ENCODE results near the gene PAPPA2.
"Not testable (repeated sequence)": the region's sequence is repeated elsewhere in the genome, so short reads cannot be mapped to it uniquely, and the experiment has no call there.

The PAPPA2 gene

GRCh38 chr1:176694713-176695112, 231.7 kb downstream of the PAPPA2 start:
- no peak for FAIRE-seq

- FAIRE-seq: no peak
Measured at GRCh38 chr1:176696109-176696508, 233.1 kb downstream of the PAPPA2 start.

GRCh38 chr1:176696689-176697088, 233.7 kb downstream of the PAPPA2 start:
- no peak for FAIRE-seq

- no peak for FAIRE-seq
Measured at GRCh38 chr1:176699821-176700220, 236.8 kb downstream of the PAPPA2 start.

DNA sequence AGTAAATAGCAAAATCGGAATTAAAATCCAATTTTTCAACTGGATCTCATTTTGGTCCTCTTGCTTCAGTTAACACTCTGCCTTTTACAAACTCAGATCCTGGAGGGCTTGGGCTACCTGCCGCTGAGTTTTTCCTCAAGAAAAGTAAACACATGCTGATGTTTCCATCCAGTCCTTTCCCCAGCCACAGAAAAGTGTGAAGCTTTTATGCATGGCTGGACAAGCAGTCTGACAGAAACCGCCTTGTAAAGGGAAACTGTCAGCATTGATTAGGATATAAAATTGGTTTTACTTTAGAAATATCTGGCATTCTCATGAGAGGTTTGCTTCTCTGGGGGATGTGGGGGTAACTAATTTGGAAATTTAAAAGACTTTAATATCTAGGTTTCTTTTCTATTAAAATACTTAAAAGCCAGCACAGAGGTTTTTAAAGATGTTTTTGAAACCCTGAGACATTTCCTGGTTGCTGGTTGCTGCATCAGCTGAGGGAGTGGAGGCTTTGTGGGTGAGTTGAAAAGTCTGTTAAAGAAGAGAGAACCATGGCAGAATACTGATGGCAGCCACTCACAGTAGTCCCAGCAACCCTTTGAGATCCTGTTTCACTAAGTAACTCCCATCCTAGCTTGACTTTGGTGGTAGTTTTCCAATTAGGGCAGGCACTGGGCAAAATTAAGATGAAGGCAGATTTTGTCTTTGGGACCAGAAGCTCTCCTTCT, 238.3 kb downstream of the PAPPA2 start:
- no peak for FAIRE-seq

DNA sequence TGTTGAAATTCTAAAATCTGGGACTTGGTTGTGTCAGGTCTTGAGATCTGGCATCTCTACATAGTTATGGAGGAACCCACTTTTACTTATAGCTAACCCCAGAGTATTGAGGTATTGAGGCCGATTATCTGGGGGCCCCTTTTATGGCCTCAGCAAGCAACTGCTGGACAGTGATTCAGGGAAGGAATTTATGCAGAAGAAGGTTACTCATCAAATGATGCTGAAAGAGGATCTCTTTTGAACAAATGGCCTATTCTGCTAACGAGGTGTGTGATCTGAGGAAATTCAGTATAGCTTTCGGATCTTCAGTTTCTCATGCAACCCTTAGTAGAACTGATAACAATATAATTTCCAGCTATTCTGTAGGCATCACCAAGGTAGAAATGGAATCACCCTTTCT, 239.9 kb downstream of the PAPPA2 start:
- no peak for FAIRE-seq

- FAIRE-seq: no peak
Measured at GRCh38 chr1:176705585-176705984, 242.6 kb downstream of the PAPPA2 start.

DNA sequence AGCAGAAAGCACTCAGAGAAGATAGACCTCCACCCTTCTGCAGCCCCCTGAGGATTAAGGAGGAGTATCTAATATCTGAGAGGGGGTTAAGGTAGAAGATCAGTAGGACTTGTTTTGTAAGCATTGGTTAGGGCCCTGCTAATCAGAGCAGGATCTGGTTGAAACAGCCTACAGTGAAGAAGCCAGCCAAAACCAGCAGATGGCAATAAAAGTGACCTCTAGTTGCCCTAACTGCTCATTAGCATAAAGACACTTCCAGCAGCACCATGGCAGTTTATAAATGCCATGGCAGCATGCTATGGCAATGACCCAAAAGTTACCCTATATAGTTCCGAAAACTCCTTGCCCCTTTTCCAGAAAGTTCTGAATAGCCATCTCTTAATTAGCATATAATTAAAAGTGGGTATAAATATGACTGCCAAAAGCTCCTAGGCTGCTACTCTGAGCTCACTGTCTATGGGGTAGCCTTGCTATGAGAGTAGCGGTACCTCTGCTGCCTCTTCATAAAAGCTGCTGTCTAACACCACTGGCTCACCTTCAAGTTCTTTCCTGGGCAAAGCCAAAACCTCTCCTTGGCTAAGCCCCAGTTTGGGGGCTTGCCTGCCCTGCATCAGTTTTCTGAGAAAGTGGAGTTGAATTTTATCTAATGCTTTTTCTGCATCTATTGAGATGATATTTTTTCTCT, 254.2 kb downstream of the PAPPA2 start:
- FAIRE-seq: no peak

- FAIRE-seq: no peak
Measured at GRCh38 chr1:176719447-176719846, 256.5 kb downstream of the PAPPA2 start.

DNA sequence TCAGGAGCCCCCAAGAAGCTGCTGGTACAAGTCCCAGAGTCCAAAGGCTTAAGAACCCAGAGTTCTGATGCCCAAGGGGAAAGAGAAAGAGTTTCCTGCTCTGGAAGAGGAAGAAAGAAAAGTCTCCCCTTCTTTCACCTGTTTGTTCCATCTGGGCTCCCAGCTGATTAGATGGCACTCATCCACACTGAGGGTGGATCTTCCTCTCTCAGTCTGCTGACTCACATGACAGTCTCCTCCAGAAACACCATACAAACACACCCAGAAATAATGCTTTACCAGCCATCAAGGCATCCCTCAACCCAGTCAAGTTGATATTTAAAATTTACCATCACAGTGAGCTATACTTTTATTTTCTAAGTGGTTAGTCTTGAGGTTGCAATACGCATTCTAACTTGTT, 257.9 kb downstream of the PAPPA2 start:
- FAIRE-seq: no peak

DNA sequence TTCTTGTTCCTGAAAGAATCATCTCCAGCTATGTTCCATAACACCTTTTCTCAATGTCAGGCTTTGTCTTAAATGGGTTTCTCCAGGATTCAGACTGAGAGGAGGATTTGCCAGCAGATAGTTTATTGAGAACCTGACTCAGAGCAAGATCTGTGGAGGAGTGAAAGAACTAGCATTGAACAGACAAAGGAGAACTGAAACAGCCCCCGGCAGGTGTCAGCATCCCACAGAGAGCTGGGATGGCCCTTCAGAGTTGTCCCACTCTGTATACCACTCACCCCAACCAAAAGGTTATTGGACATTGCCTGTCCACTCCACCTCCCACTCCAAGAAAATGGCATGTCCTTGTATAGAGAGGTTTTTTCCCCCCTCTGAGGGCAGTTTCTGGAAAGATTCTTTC, 270.7 kb downstream of the PAPPA2 start:
- FAIRE-seq: no peak

GRCh38 chr1:176735201-176735600, 272.2 kb downstream of the PAPPA2 start:
- no peak for FAIRE-seq

DNA sequence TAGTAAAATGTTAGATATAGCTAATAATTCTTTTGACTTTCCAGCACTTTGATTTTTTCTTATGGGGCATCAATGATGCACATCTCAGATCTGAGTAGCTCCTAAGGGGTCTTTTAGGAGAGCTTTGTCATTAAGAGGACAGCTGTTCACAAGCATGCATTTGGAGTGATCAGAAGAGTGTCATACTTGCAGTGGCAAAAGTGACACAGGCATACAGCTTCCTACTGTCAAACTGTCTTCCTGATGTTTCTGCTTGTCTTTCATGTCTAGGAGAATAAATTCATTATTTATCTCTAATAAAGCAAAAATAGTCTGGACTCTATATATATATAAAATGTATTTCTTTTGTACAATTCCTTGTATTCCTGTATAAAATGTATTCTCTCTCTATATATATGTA, 273.0 kb downstream of the PAPPA2 start:
- FAIRE-seq: no peak

DNA sequence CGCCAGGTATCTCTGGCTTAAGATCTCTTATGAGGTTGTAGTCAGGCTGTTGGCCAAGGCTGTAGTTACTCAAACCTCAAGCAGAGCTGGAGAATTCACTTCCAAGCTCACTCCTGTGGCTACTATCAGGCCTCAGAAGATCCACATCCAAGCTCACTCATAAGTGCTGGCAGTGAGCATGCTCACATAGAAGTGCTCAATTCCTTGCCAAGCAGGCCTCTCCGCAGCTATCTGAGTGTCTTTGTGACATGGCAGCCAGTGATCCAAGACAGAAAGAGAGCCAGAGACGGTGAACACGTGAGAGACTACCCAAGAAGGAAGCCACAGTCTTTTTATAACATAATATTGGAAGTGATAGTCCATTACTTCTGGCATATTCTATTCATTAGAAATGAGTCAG, 278.2 kb downstream of the PAPPA2 start:
- no peak for FAIRE-seq

GRCh38 chr1:176742322-176742721, 279.3 kb downstream of the PAPPA2 start:
- FAIRE-seq: no peak

DNA sequence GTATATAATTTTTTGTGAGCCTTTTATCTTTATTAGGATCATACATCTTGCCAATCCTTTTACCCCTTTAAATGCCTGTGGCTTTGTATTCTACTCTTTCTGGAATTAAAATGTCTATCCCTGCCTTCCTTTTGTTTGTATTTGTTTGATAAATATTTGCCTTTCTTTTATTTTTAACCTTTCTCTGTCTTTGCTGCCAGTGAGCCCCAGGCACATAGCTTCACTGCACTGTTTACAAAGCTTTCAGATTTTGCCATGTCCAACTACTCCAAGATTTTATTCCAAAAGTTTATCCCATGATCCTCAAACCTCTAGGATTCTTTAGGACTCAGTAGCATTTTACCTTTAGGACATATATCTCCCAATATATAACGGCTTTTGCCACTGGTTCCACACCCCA, 281.2 kb downstream of the PAPPA2 start:
- FAIRE-seq: no peak

DNA sequence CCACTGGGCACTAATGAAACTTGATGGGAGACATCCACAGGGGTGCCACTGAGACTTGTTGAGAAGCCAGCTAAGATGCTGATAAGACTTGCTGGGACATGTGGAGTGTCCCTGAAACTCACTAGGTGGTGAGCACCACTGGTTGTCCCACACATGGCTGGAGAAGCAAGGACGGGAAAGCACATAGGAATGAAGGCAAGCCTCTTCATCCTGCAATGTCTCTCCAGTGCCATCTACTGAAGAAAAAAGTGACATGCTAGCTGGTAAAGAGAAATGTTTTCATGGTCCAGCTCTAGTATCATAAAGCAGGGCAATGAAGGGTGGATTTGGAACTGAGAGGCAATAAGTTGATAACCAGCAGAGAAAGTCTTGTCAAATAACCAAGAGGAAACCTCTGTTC, 283.0 kb downstream of the PAPPA2 start:
- no peak for FAIRE-seq

- no peak for FAIRE-seq
Measured at GRCh38 chr1:176752505-176752904, 289.5 kb downstream of the PAPPA2 start.

DNA sequence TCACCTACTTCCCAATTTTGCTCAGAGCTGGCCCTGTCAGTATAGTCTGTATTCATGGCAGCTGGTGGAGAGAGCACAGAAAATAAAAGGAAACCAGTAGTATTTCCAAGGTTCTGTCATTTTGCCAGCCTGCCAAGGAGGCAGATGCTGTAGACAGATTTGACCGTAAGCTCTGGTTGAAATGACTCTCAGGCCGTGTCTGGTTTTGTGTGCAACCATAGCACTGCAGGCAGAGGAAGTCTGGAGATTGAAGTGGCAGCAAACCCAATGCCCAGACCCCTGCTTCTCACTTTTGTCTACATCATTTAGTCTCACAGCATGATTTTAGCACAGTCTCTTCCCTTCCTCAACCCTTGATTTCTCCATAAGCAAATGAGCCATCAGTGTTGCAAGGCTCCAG, 291.7 kb downstream of the PAPPA2 start:
- FAIRE-seq: no peak

GRCh38 chr1:176756817-176757216, 293.8 kb downstream of the PAPPA2 start:
- FAIRE-seq: not testable (repeated sequence)

GRCh38 chr1:176765608-176766007, 302.6 kb downstream of the PAPPA2 start:
- no peak for FAIRE-seq

DNA sequence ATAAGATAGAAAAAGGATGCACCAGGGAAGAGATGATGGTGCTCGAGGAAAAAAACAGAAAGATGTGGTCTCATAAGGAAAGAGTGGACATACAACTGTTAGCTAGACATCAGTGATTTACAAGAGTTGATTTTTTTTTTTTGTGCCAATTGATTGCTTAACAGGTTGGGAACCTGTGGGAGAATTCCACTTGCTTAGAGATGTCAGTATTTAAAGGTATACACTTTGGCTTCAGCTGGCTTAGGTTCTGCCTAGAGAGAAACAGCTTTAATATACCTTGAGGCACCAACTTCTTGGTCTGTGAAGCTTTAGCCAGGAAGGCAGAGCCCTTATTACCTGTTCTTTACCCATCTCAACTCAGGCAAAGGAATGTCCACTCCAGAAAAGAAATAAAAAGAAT, 303.8 kb downstream of the PAPPA2 start:
- no peak for FAIRE-seq

DNA sequence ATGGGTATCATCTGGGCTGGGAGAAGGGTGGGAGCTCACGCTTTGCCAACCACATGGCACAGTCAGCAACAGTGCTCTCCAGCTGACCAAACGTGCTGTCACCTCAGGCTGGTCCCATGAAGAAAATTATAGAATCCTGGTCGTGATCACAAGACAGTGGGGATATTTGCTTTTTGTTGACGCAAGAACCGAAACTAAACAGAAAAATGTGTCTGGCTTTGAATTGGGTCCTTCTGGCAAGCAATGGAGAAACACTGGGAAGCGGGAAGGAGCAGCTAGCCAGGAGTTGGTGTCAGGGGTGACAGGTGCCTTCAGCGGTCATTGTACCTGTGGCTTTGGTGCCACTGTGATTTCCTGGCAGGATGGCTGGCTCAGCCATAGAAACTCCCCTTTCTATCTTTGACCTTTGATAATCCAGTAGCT, 304.8 kb downstream of the PAPPA2 start:
- no peak for FAIRE-seq

DNA sequence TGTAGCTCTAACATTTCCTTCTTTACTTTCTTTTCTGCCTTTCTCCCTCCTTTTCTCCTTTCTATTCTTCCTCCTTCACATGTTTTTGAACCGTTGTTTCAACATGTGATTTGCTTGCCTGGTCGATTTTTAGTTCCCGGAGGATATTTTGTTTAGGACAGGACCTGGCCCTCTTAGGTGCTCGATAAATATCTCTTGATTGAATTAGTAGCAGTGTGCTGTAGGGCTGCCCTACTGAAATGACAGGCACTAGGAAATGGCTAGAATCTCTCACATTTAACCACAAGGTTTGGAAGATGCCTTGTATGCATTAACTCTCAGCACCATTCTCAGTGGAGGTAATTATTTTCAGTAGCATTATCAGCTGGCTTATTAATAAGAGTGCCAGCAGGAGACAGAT, 305.6 kb downstream of the PAPPA2 start:
- FAIRE-seq: no peak

GRCh38 chr1:176770066-176770465, 307.1 kb downstream of the PAPPA2 start:
- no peak for FAIRE-seq
